SK-N-MC (cell line): ENCODE measurements around the gene ATP6AP1.

ENCODE experiments used
- EZH2 ChIP-seq: fragments of 200-600 bp; sonication (generic); IDR thresholded peaks from one replicate; pipeline ENCODE4 v1.6.1; 2017; ENCODE audit warnings: antibody characterized with exemption
- FOXP2 ChIP-seq: optimal IDR thresholded peaks from 2 replicates; pipeline ENCODE3; 2011; ENCODE audit warnings: mild to moderate bottlenecking, moderate library complexity; ENCODE audit not compliant: insufficient read depth; ENCODE audit errors: extremely low read length, control extremely low read depth
- POLR2AphosphoS5 ChIP-seq: IDR thresholded peaks from 2 replicates; pipeline ENCODE4 v1.6.1; 2012; ENCODE audit warnings: mild to moderate bottlenecking, low read depth, low read length, borderline replicate concordance

DNA sequence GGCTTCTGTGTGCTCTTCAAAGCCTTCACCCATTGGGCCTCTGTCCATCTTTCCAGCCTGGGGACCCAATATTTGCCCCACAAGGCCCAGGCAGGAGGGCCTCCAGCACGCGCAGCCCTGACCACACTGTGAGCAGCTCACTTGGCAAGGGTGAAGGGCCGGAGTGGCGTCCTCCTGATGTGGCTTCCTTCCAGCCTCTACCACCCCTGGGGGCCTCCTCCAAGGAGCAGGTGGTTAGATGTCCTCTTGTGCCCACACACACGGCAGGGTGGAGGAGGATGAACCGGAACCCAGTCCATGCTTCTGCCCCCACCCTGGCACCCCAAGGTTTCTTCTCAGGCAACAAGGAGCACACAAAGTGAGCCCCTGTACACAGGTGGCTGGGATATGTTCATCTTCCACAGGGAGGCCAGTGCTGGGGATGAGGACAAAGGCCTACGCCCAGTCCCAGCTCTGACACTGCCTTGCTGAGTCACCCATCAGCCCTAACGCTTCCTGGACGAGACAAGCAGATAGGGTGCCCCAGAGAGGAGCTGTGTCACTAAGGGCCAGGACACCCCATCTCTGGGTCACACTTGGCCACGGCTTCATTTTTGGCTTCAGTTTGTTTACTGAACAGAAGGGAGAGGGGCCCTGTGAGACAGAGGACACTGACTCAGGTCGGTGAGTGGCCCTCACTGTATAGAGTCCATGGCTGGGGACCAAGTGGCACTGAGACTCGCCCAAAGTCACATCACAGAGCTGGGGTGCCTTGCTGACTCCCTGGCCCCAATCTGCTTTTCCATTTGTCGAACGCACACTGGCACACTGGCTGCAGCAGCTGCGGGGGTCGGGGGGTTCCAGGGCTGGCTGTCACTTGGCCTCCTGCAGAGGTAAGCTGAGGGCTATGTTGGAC lies 56.0 kb downstream of the ATP6AP1 start:
- TF ChIP-seq EZH2 (no peak), POLR2AphosphoS5 (no peak), FOXP2 (no peak)
